K562 (cell line): ENCODE measurements around the gene RNASE7. TPM values are rescaled to one million over a fixed set of nuclear protein-coding genes. Genes with fewer than 3 reads are reported as not detected.

Experiments used
- CXXC5 ChIP-seq: fragments of 250-450 bp; sonication (Bioruptor Pico); IDR thresholded peaks from 2 replicates; pipeline ENCODE4 v1.8.0; 2022; ENCODE audit warnings: inconsistent platforms, mild to moderate bottlenecking, moderate library complexity
- DEAF1 ChIP-seq: fragments of 450-650 bp; formaldehyde crosslinking; IDR thresholded peaks from 2 replicates; pipeline ENCODE4 v1.4.0; 2020; ENCODE audit warnings: mild to moderate bottlenecking, moderate library complexity
- FUS ChIP-seq: fragments of 200-400 bp; formaldehyde crosslinking; optimal IDR thresholded peaks from 2 replicates; pipeline ENCODE3; 2017; ENCODE audit warnings: low read depth, low read length
- NKRF ChIP-seq: fragments of 450-650 bp; IDR thresholded peaks from 2 replicates; pipeline ENCODE4 v1.6.1; 2016; ENCODE audit warnings: borderline replicate concordance
- PRPF4 ChIP-seq: fragments of 200-400 bp; formaldehyde crosslinking; IDR thresholded peaks from one replicate; pipeline ENCODE4 v1.6.1; 2017; ENCODE audit warnings: low read length, low read depth, mild to moderate bottlenecking; ENCODE audit not compliant: insufficient read depth, poor library complexity, severe bottlenecking
- RAD51 ChIP-seq: fragments of 450-650 bp; IDR thresholded peaks from 2 replicates; pipeline ENCODE4 v1.7.1; 2016; ENCODE audit warnings: low read depth, mild to moderate bottlenecking, borderline replicate concordance
- REST ChIP-seq, 2 experiments: fragments of 450-650 bp; formaldehyde crosslinking in 1 of 2; IDR thresholded peaks; 2 replicates each; pipeline versions ENCODE4 v1.4.0 to v1.6.1; 2014 to 2020; ENCODE audit warnings: mild to moderate bottlenecking in 2 of 2, borderline replicate concordance in 1 of 2, low read depth in 1 of 2
- SMC3 ChIP-seq: conservative IDR thresholded peaks from 2 replicates; pipeline ENCODE4 v1.6.1; 2011; ENCODE audit warnings: low read depth, low read length, improper control_type of control experiment; ENCODE audit not compliant: insufficient read depth
- SRSF9 ChIP-seq: fragments of 200-400 bp; formaldehyde crosslinking; IDR thresholded peaks from 2 replicates; pipeline ENCODE4 v1.6.1; 2017; ENCODE audit warnings: low read depth, low read length, borderline replicate concordance
- ZNF133 ChIP-seq: fragments of 250-450 bp; sonication (Bioruptor Pico); IDR thresholded peaks from 2 replicates; pipeline ENCODE4 v1.4.0; 2020; ENCODE audit warnings: mild to moderate bottlenecking
- ZNF316 ChIP-seq: fragments of 450-650 bp; IDR thresholded peaks from 2 replicates; pipeline ENCODE4 v1.6.1; 2016
- ZNF740 ChIP-seq, 3 experiments: fragments of 200-800 bp in 1 of 3; sonication (Bioruptor generic) in 1 of 3; sonication (generic) in 1 of 3; formaldehyde crosslinking in 1 of 3; IDR thresholded peaks; 2 replicates each; pipeline versions ENCODE4 v1.6.1 to v1.8.0; 2016 to 2022; ENCODE audit warnings: mild to moderate bottlenecking in 2 of 3, missing compliant biosample characterization in 2 of 3, missing genetic modification characterization in 2 of 3, missing genetic modification reagents in 1 of 3
- polyA plus RNA-seq, 8 experiments: library from polyadenylated mRNA; depleted of rRNA in 4 of 8; stranded (reverse) in 5 of 8; unstranded in 3 of 8; fragments of >200 nt; fragmentation: Nextera tagmentation in 2 of 8; fragmentation: Illumina TruSeq in 1 of 8; extraction: Ambion mirVana in 2 of 8; extraction: Trizol in 1 of 8; gene quantifications; 2 replicates each; pipeline versions ENCODE4 v1.2.1 to v1.2.3, GENCODE V29; 2011 to 2014; ENCODE audit warnings: inconsistent platforms in 1 of 8, missing spikeins in 1 of 8
- total RNA-seq, 7 experiments: library from RNA; depleted of rRNA in 6 of 7; stranded (reverse); fragments of >200 nt in 6 of 7; fragmentation: Illumina TruSeq in 2 of 7; extraction: Trizol in 2 of 7; gene quantifications; 2 replicates each; pipeline versions ENCODE4 v1.2.1 to v1.2.3, GENCODE V29; 2011 to 2021; ENCODE audit warnings: low replicate concordance in 1 of 7

The RNASE7 gene
- total and polyA plus RNA-seq, 9 of the 15 experiments (the other 6 are each of a cell fraction or from before 2014, with no cell fraction given) = not detected

GRCh38 chr14:21039585-21040369, 2.4 kb upstream of the RNASE7 start (continued):
- TF ChIP-seq REST (IDR thresholded peaks at IDR 0.05; ENCODE audit: borderline replicate concordance) = peak; percentile 86
- TF ChIP-seq REST (CRISPR knock-in tag; IDR thresholded peaks at IDR 0.05; ENCODE audit: low read depth) = no peak
- peak; percentile 55 for TF ChIP-seq DEAF1 (CRISPR knock-in tag)
- no peak for TF ChIP-seq CXXC5 (CRISPR knock-in tag)
- TF ChIP-seq ZNF740 (CRISPR knock-in tag; IDR thresholded peaks at IDR 0.05) = 0 out of 2 replicates have a peak, but pooled peaks have one; percentile 34
- TF ChIP-seq ZNF740 (tag; IDR thresholded peaks at IDR 0.05) = peak in 1 of 2 experiments; percentile 62; a peak in 1 of 4 replicates
- TF ChIP-seq SRSF9 = no peak
- no peak for TF ChIP-seq ZNF316
- TF ChIP-seq ZNF133 (CRISPR knock-in tag) = no peak
- no peak for TF ChIP-seq FUS
- TF ChIP-seq SMC3 = peak; percentile 84
- no peak for TF ChIP-seq NKRF
- TF ChIP-seq RAD51 = no peak
- TF ChIP-seq PRPF4 = no peak
